CD1c-positive myeloid dendritic cell (primary cell): Measurements from ENCODE around the gene FNDC3B.
"Not testable (repeated sequence)": the region's sequence is repeated elsewhere in the genome, so short reads cannot be mapped to it uniquely, and the experiment has no call there.

Experiments used
- DNase-seq: peaks from one replicate; pipeline ENCODE4 v3.0.0-alpha.2; 2016; ENCODE audit errors: extremely low spot score

The FNDC3B gene

DNA sequence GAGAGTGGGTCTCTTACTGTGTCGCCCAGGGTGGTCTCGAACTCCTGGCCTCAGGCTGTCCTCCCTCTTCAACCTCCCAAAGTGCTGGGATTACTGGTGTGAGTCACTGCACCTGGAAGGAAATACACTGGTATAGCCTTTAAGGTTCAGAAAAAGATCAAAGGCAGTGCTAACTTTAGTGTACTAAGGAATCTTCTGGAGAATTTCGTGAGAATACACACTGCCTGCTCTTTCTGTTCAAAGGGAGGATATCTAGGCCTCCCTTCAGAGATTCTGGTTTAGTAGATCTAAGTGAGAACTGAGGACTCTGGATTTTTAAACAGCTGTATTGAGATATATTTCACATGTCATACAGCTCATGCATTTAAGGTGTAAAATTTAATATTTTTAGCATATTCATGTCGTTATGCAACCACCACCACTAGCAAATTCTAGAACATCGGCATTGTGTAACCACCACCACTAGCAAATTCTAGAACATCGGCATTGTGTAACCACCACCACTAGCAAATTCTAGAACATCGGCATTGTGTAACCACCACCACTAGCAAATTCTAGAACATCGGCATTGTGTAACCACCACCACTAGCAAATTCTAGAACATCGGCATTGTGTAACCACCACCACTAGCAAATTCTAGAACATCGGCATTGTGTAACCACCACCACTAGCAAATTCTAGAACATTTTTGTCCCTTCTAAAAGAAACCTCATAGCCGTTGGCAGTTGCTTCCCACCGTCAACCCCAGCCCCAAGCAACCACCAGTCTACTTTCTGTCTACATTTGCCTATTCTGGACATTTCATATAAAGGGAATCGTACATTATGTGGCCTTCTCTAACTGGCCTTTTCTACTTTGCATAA, 54.4 kb downstream of the FNDC3B start:
- not testable (repeated sequence) for DNase-seq

DNA sequence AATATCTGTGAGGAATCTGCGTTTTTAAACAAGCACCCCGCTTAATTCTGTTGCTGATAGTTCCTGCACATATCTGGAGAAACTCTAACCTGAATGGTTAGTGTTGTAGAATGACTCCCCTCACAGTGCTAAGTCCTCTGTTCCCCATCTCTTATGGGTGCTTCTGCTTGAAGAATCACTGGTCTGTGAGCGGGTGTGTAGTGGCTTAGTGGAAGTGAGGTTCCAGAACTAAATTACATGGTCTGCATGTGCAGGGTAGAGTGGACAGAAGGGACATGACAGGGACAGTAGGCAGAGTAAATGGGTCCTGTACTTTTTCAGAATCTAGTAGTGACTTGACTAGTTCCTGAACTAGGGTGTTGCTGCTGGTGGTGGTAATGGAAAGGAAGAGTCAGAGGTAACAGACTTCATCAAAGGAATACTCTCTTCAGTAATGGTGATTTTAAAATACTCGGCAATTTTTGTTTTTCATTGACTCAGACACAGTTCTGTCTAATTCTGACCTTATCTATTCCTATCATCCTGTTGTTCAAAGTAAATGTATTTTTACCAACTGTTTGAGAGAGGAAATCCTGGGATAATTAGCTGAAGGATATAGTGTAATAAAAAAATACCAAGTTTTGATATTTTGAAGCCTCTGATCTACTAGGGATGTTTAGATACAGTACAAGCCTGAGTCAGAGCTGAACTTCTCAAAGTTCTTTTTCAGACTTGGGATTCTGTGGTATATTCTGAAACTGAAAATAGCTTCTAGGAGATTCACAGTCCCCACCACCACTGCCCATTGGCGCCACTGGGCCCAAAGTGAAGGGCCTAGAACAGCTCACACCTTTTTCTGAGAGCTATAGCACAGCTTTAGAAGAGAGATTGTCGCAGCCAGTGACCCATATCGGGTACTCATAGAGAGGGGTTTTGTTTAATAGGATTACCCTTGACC, 55.5 kb downstream of the FNDC3B start:
- DNase-seq = no peak

DNA sequence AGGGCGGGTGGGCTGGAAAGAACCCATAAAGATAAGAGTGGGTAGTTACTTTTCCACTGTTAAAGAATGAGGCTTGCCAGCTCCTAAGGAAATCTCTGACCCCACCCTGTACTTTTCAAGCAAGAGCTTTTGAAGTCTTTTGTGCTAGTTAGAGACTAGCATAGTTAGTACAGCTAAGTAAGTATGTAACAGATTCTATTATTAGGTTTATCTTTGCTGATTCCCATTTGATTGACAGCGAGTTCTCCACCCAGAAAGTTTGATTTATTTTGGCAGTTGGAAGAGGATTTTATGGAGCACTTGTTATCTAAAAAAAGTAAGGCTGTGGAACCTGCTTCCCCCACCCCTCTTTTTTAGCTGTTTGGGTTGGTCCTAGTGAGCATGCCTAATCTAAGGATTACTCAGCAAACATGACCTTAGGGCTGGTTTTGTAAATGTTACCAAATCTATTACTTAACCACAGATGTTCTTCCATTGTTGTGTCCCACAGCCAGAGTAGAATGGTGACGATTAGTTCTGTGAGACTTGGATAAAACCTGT, 57.6 kb downstream of the FNDC3B start:
- DNase-seq = peak; percentile 41

- no peak for DNase-seq
These were observed 58.2 kb downstream of the FNDC3B start for GRCh38 chr3:172097585-172097984.

DNA sequence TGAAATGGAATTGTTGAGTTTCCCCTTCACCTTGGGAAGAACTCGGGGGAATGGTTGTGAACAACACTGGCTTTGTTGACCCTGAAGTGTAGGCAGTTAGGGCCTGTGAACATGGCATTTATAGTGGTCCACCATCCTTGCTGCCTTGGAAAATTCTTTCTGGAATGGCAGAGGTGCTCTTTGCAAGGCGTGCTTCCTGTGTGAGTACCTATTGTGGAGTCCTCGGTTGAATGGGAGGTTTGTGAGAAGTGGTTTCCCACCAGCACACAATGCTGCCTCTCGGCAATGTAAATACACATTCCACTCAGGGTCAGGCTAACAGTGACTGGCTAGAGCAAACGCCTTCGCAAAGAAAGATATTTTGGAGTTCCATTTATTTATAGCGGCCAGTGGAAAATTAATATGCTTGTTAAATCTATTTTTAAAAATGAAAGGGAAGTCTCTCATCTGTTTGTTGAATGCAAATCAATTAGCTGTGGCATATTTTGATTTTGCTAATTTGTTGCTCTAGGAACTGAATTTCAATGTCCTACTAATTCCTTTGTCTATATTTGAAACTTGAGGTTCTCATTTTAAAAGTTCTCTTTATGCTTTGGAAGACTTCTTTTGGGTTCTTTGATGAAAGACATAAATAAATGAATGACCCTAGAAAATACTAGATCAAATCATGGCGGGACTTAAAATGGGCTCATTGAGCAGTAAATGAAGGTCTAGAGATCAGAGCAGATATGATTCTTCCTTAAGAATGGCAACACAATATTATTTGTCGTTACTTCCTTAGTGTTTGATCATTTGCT, 59.5 kb downstream of the FNDC3B start:
- DNase-seq = no peak

GRCh38 chr3:172099495-172099808, 60.1 kb downstream of the FNDC3B start:
- DNase-seq = no peak

DNA sequence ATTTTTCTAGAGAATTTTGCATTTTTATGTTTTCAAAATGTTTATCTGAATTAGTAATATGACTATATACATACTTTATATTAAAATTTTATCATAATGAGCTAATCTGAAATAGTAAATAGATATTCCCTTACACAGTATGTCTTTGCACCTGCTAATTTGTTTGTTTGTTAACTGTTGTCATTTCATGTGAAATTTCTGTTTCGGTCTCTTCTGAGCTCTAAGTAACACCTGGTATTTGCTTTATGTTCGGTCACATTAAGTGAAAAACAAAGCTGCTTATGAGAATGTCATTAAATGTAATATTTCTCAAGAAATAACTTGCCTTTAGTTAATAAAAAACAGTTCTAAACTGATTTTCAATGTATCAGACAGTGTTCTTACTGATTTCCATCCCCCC, 61.1 kb downstream of the FNDC3B start:
- DNase-seq = no peak

DNA sequence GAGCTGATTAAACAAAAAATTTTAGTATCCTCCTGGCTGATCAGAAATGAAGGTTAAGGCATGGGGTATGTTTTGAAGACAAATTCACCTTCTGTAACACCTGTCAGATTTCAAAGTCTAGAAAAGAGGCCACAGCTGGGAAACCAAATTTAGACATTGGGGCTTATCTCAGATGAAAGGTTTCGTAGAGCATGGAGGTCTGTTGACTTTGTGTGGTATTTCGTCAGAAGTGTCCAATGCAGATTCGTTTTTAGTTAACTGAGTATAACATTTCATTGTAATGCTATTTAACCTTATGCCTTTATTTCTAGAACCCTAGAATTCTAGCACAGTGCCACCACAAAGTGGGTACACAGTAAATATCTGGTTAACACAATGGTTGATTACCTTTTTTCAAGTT, 61.7 kb downstream of the FNDC3B start:
- DNase-seq = no peak

- peak; percentile 57 for DNase-seq
These were observed 62.9 kb downstream of the FNDC3B start for GRCh38 chr3:172102123-172102882.

- no peak for DNase-seq
These were observed 63.5 kb downstream of the FNDC3B start for GRCh38 chr3:172102883-172103310.

DNA sequence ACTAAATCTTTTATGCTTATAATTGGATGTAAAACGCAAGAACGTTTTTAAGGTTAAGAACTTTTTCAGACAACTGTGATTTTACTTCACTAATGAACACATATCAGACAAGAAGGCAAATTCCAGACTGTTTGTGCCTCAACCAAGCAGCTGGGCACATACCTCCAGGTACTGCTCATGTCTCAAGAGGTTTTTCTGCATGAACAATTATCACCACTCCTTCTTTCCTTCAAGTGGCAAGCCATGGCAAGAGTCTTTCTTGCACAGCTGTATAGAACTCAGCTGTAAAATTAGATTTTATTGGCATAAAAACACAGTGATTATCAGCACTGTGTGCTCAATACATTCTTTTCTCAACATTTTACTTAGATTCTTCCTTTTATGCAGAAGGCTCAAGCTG, 64.3 kb downstream of the FNDC3B start:
- DNase-seq = no peak

- no peak for DNase-seq
These were observed 65.2 kb downstream of the FNDC3B start for GRCh38 chr3:172104471-172105072.

DNA sequence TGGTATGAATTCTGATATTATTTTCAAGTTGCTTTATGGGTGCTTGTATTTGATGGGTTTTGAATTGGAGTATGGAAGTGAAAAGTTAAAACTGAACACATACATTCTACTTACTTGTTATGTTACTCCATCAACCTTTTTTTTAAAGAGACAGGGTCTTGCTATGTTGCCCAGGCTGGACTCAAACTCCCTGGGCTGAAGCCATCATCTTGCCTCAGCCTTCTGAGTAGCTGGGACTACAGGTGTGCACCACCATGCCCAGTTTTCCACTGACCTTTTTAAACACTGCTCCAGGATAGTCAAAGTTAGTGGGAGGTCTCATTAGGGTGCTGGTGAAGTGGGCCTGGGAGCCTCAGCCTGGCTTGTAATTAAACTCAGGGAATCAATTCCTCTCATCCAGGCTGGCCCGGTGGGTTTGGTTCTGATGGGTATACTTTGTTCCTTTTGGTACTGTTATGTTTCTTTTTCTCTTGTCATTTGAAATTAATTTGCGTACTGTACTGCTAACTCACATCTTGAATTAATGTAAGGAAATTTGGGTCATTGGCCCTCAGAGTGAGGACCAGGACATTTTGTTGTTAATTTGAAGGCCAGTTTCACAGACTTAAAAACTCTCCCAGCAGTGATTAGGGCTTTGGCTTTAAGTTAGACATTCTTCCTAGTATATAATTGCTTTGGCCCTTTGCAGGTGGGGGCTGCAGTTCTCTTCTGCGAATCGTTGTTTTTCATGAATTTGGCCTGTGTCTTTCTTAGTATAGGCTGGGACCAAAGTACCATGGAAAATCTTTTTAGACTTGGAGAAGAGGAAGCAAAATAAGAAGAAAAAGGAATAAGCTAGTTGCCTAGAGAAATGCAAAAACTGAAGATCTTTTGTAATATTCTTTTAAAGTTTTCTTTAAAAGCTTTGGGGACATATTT, 66.9 kb downstream of the FNDC3B start:
- no peak for DNase-seq

- DNase-seq = peak; percentile 87
These were observed 67.6 kb downstream of the FNDC3B start for GRCh38 chr3:172106989-172107388.

GRCh38 chr3:172107403-172107802, 68.0 kb downstream of the FNDC3B start:
- peak; percentile 46 for DNase-seq

- DNase-seq = no peak
These were observed 70.9 kb downstream of the FNDC3B start for GRCh38 chr3:172110127-172110779.

DNA sequence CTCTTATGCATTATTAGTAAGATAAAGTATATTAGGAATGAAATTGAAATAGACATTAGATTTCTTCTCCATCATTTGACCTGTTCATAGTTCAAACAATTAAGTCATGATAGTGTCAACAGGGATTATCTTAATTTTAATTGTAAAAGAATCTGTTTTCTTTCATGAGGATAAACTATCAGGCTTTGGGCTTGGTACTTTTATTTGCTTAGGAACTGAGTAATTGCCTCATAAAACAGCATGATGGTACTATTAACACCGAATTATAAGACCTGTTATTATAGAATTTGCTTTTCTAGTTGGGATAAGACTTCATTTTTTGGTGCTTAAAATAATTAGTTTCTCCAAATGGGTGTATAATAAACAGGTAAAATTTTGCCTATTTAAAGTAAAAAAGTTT, 71.8 kb downstream of the FNDC3B start:
- DNase-seq = no peak

- DNase-seq = no peak
These were observed 72.8 kb downstream of the FNDC3B start for GRCh38 chr3:172112078-172112733.
